Fibroblast of lung (primary cell): ENCODE measurements around the gene FKBP4. TPM values are rescaled to one million over a fixed set of nuclear protein-coding genes. Genes with fewer than 3 reads are reported as not detected.

Source experiments
- DNase-seq, 2 donors: peaks; one replicate each; pipeline versions ENCODE4 v3.0.0 to v3.0.0-alpha.2; 2010; ENCODE audit warnings: low read depth in 2 of 2
- H2AFZ ChIP-seq: 2 replicates; pipeline ENCODE4 v1.5.1; 2012; ENCODE audit warnings: low read length, control low read depth, inconsistent platforms
- H3K27ac ChIP-seq: 2 replicates; pipeline ENCODE4 v1.5.1; 2011; ENCODE audit warnings: low read length, control low read depth; ENCODE audit not compliant: insufficient read depth
- H3K27me3 ChIP-seq: 2 replicates; pipeline ENCODE4 v1.5.1; 2011; ENCODE audit warnings: mild to moderate bottlenecking, low read length; ENCODE audit not compliant: control insufficient read depth, insufficient read depth
- H3K36me3 ChIP-seq: 2 replicates; pipeline ENCODE4 v1.5.1; 2011; ENCODE audit warnings: low read length; ENCODE audit not compliant: control insufficient read depth, insufficient read depth
- H3K4me1 ChIP-seq: 2 replicates; pipeline ENCODE4 v1.5.1; 2011; ENCODE audit warnings: low read length; ENCODE audit not compliant: control insufficient read depth, insufficient read depth; ENCODE audit errors: extremely low read depth
- H3K4me2 ChIP-seq: 2 replicates; pipeline ENCODE4 v1.5.1; 2011; ENCODE audit warnings: low read length, control low read depth; ENCODE audit not compliant: insufficient read depth; ENCODE audit errors: extremely low read depth
- H3K4me3 ChIP-seq, 4 experiments: fragments of 200-600 bp in 1 of 4; sonication (generic) in 1 of 4; replicated peaks in 1 of 4; 2 replicates each; pipeline ENCODE4 v1.5.1; 2011 to 2016; ENCODE audit warnings: low read length in 4 of 4, low read depth in 3 of 4, mild to moderate bottlenecking in 3 of 4, control low read depth in 2 of 4, inconsistent platforms in 1 of 4, mixed read lengths in 1 of 4; ENCODE audit not compliant: insufficient read depth in 1 of 4; ENCODE audit errors: control extremely low read depth in 1 of 4
- H3K79me2 ChIP-seq: 2 replicates; pipeline ENCODE4 v1.5.1; 2012; ENCODE audit warnings: mild to moderate bottlenecking, low read length, inconsistent platforms; ENCODE audit not compliant: control insufficient read depth, insufficient read depth
- H3K9ac ChIP-seq: 2 replicates; pipeline ENCODE4 v1.5.1; 2011; ENCODE audit warnings: mild to moderate bottlenecking, low read length, control low read depth; ENCODE audit not compliant: insufficient read depth
- H3K9me3 ChIP-seq: 2 replicates; pipeline ENCODE4 v1.5.1; 2012; ENCODE audit warnings: low read depth, low read length; ENCODE audit not compliant: control insufficient read depth, insufficient read depth
- H4K20me1 ChIP-seq: 2 replicates; pipeline ENCODE4 v1.5.1; 2011; ENCODE audit warnings: low read length; ENCODE audit not compliant: control insufficient read depth, insufficient read depth; ENCODE audit errors: extremely low read depth
- CTCF ChIP-seq, 2 donors: IDR thresholded peaks in 1 of 2; conservative IDR thresholded peaks in 1 of 2; 1 replicate in 1 of 2; 2 replicates in 1 of 2; pipeline ENCODE4 v1.5.1; 2011 to 2012; ENCODE audit warnings: low read length in 2 of 2, control low read depth in 1 of 2, inconsistent platforms in 1 of 2, low read depth in 1 of 2, mild to moderate bottlenecking in 1 of 2
- EZH2 ChIP-seq: IDR thresholded peaks from 2 replicates; pipeline ENCODE4 v1.5.1; 2012; ENCODE audit warnings: low read length, control low read depth, mild to moderate bottlenecking; ENCODE audit errors: missing control alignments
- polyA plus RNA-seq, 2 donors: library from polyadenylated mRNA; depleted of rRNA in 1 of 2; stranded (reverse) in 1 of 2; unstranded in 1 of 2; fragments of >200 nt; gene quantifications; 2 replicates each; pipeline ENCODE4 v1.2.1, GENCODE V29; 2011 to 2012; ENCODE audit warnings: missing spikeins in 1 of 2
- total RNA-seq: library from RNA; depleted of rRNA; stranded (reverse); fragments of >200 nt; gene quantifications from 2 replicates; pipeline ENCODE4 v1.2.1, GENCODE V29; 2014

FKBP4 gene
- total and polyA plus RNA-seq, 2 donors (not counting 1 experiment from before 2014, with no cell fraction given) = 23.0 to 42.6 TPM

- no peaks in the 10 kb centered on the region for H4K20me1 ChIP-seq
- H3K4me1 ChIP-seq = no peaks in the 10 kb centered on the region
- no peak overlapping the region for H3K27ac ChIP-seq
- H3K4me2 ChIP-seq = no peak overlapping the region
- no peak overlapping the region for H3K9ac ChIP-seq
- no peak for DNase-seq
- H3K9me3 ChIP-seq = no peaks in the 10 kb centered on the region
- no peak overlapping the region for H3K4me3 ChIP-seq
- no peak for TF ChIP-seq CTCF (conservative IDR thresholded peaks at IDR 0.05 in 1 of 2, IDR thresholded peaks at IDR 0.05 in 1 of 2; ENCODE audit: low read depth in 1 of 2, low read length in 2 of 2)
- TF ChIP-seq EZH2 = no peak
- no peaks in the 10 kb centered on the region for H3K36me3 ChIP-seq
- no peak overlapping the region for H2AFZ ChIP-seq
- H3K27me3 ChIP-seq = peaks cover 10% of the 10 kb centered on the region
- H3K79me2 ChIP-seq = no peaks in the 10 kb centered on the region
These were observed 15.5 kb upstream of the FKBP4 start for GRCh38 chr12:2779281-2779680.

DNA sequence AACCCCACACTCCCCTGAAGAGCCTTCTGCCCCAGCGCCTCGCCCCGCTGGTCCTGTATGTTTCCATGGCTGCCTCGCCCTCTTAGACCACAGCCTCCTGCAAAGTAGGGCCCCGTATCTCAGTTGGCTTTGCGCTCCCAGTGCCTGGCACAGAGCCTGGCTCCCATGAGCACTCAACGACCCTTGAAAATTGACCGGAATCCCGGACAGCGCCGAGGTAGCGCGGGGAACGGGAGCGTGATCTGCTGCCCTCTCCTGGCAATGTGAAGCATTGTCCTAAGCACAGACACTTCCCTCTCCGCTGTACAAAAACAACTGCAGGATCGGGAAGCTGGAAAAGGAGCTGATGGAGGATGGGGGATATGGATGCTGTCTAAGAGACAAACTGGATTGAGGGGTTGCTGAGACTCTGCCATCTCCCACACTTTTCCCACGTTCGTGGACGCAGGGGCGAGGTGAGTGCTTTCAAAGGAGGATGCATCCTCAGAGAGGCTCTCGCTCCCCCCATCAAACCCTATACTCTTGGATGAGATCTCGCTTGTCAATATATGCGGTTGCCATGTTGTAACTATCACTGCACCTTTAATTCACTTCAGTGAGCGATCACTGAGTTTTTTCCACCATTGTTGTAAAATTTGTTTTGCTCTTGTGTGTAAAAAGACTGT, 10.7 kb upstream of the FKBP4 start:
- H3K27me3 ChIP-seq = peaks cover 15% of the 10 kb centered on the region
- H3K27ac ChIP-seq = no peak overlapping the region
- no peak for TF ChIP-seq EZH2
- TF ChIP-seq CTCF (conservative IDR thresholded peaks at IDR 0.05 in 1 of 2, IDR thresholded peaks at IDR 0.05 in 1 of 2; ENCODE audit: low read depth in 1 of 2, low read length in 2 of 2) = peak; percentile 78 to 97
- H3K4me2 ChIP-seq = peak overlapping the region; percentile 75
- peak overlapping the region; percentile 41 for H2AFZ ChIP-seq
- DNase-seq = peak; percentile 33 to 52
- H3K79me2 ChIP-seq = no peaks in the 10 kb centered on the region
- no peak overlapping the region for H3K9ac ChIP-seq
- no peaks in the 10 kb centered on the region for H3K4me1 ChIP-seq
- H3K36me3 ChIP-seq = no peaks in the 10 kb centered on the region
- no peaks in the 10 kb centered on the region for H4K20me1 ChIP-seq
- H3K9me3 ChIP-seq = no peaks in the 10 kb centered on the region
- peak overlapping the region in 1 of 4 experiments; percentile 6 for H3K4me3 ChIP-seq

DNA sequence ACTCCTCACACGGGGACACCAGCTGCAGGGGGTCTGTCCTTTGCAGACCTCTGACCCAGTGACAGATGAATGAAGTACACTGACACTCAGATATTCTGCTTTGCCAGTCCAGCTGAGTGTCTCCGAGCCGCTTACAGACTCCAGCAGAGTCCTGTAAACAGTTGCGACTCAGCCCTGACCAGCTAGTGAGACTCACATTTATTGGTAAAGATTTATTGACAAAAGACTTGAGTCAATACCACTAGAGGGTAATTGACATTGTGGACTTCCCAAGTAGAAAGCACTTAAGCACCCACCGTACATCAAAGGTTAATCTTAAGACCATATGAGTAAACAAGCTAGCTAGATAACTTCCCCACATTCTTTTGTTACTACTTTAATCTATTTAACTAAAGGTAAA, 9.8 kb upstream of the FKBP4 start:
- H4K20me1 ChIP-seq = no peaks in the 10 kb centered on the region
- no peak overlapping the region for H3K27ac ChIP-seq
- no peak overlapping the region for H3K4me3 ChIP-seq
- no peaks in the 10 kb centered on the region for H3K36me3 ChIP-seq
- H3K4me2 ChIP-seq = no peak overlapping the region
- no peaks in the 10 kb centered on the region for H3K4me1 ChIP-seq
- H2AFZ ChIP-seq = no peak overlapping the region
- peaks cover 15% of the 10 kb centered on the region for H3K27me3 ChIP-seq
- H3K79me2 ChIP-seq = no peaks in the 10 kb centered on the region
- H3K9me3 ChIP-seq = no peaks in the 10 kb centered on the region
- H3K9ac ChIP-seq = no peak overlapping the region
- DNase-seq = no peak
- TF ChIP-seq EZH2 = no peak
